GM12872 (cell line): ENCODE results near the gene KLF14.

Source experiments
- TF ChIP-seq, protein P1 (sequence below): IDR thresholded peaks from 3 replicates; pipeline ENCODE4 v1.5.1; 2011; ENCODE audit warnings: low read depth, mild to moderate bottlenecking, low read length, moderate library complexity; ENCODE audit not compliant: insufficient read depth

Gene KLF14

GRCh38 chr7:130750755-130751154 lies 16.7 kb upstream of the KLF14 start:
- TF ChIP-seq, protein P1, sequence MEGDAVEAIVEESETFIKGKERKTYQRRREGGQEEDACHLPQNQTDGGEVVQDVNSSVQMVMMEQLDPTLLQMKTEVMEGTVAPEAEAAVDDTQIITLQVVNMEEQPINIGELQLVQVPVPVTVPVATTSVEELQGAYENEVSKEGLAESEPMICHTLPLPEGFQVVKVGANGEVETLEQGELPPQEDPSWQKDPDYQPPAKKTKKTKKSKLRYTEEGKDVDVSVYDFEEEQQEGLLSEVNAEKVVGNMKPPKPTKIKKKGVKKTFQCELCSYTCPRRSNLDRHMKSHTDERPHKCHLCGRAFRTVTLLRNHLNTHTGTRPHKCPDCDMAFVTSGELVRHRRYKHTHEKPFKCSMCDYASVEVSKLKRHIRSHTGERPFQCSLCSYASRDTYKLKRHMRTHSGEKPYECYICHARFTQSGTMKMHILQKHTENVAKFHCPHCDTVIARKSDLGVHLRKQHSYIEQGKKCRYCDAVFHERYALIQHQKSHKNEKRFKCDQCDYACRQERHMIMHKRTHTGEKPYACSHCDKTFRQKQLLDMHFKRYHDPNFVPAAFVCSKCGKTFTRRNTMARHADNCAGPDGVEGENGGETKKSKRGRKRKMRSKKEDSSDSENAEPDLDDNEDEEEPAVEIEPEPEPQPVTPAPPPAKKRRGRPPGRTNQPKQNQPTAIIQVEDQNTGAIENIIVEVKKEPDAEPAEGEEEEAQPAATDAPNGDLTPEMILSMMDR = no peak

- TF ChIP-seq, protein P1 = no peak
Observed at GRCh38 chr7:130748531-130749389, 14.8 kb upstream of the KLF14 start.

DNA sequence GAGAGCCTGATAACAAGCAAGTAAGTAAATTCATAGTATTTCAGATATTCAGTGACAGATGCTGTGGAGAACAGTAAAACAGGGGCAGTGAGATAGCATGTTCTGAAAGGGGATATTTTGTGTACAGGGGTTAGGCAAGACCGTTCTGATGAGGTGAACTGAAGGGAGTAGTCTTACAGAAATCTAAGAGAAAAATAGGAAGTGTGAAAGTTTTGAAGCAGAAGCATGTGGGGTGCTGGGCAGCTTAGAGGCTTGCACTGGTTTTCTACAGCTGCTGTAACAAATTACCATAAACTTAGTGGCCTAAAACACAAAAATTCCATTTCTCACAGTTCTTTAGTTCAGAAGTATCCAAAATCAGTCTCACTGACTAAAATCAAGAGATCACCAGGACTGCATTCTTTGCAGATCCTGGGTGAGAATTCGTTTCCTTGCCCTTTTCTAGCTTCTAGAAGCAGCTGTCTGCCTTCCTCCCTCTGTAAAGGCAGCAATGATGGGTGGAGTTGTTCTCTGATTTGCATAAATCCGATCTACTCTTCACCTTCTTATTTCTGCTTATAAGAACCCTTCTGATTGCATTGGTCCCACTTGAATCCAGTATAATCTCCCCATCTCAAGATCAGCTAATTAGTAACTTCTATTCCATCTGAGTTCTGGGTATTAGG lies 7.5 kb upstream of the KLF14 start:
- TF ChIP-seq, protein P1 = no peak

GRCh38 chr7:130740606-130741005 lies 6.6 kb upstream of the KLF14 start:
- TF ChIP-seq, protein P1 = no peak

DNA sequence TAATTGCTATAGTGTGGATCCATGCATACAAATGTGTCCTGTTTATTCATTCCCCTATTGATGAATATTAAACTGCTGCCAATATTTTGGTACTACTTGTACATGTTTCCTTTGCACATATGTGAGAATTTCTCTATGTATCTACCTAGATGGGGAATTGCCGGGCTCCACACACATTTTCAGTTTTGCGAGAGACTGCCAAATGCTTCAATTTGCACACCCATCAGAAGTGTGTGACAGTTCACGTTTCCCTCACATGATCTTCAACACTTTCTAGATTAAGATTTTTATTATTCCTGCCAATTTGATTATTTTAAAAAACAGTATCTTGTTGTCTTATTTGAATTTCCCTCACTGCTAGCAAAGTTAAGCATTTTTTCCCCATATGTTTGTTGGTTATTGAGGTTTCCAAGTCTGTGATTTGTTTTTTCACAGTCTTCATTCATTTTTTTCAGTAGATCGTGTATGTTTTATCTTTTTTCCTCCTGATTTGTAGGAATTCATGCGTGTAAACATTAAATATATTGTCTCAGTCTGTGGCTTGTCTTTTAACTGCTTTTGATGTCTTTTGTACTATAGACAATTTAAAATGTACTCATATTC lies 2.4 kb upstream of the KLF14 start:
- TF ChIP-seq, protein P1 = no peak

DNA sequence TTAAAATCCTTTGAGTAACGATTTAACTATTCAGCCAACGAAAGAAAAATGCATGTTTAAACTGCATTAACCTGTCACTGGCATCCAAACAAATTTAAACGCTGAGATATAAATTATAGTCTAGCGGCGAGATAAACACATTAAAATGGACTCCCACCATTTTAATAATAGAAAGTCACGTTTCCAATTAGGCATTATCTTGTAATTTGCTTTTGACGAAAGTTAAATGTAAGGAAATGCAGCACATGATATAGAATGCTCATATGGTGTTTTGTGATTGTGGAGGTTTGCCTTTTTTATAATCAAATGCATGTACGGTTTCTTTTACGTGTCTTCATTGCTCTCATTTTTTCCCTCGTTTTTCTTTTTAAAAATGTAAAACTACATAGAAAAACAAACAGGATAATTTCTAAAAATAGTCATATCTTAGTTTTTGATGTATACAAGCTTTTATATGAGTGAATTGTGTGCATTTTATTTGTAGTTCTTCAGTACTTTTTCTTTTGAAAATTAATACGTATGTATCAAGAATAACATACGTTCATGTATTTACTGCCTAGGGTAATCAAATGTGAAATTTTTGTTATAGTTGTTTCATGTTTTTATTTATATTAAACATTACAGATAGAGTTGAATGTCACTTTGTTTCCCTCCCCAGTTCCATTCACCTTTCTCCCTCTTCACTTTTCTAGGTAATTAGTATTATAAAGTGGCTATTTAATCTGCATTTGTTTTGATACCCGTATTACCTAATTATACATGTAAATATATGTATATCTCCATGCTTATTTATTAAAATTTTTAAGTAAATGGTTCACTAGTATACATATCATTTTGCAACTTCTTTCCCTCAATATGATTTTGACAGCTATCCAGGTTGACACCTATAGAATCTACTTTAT lies 1.1 kb upstream of the KLF14 start:
- TF ChIP-seq, protein P1 = no peak
